GM23338 (cell line): ENCODE measurements around the gene HMCN2. TPM values are rescaled to one million over a fixed set of nuclear protein-coding genes. Genes with fewer than 3 reads are reported as not detected.

Experiments used
- ATAC-seq: fragments of 200-7000 bp; cut with Tn5 transposase; 3 replicates; pipeline ENCODE4 v1.9.1; 2020
- DNase-seq: peaks from one replicate; pipeline ENCODE4 v3.0.0-alpha.2; 2015; ENCODE audit warnings: low spot score
- H2AFZ ChIP-seq: fragments of 200-600 bp; sonication (generic); 2 replicates; pipeline ENCODE4 v1.8.0; 2016; ENCODE audit warnings: antibody characterized with exemption, mild to moderate bottlenecking, moderate library complexity
- H3F3A ChIP-seq: fragments of 200-600 bp; sonication (generic); replicated peaks from 2 replicates; pipeline ENCODE4 v1.8.0; 2017; ENCODE audit warnings: antibody characterized with exemption, mixed run types, low read depth
- H3K27ac ChIP-seq: fragments of 200-600 bp; sonication (generic); 2 replicates; pipeline ENCODE4 v1.6.1; 2016; ENCODE audit warnings: low read depth
- H3K27me3 ChIP-seq: fragments of 200-600 bp; sonication (generic); 2 replicates; pipeline ENCODE4 v1.8.0; 2016; ENCODE audit warnings: mild to moderate bottlenecking, mixed run types, moderate library complexity; ENCODE audit not compliant: insufficient read depth
- H3K36me3 ChIP-seq: fragments of 200-600 bp; sonication (generic); 2 replicates; pipeline ENCODE4 v1.8.0; 2016; ENCODE audit warnings: mild to moderate bottlenecking; ENCODE audit not compliant: insufficient read depth
- H3K4me1 ChIP-seq: fragments of 200-600 bp; sonication (generic); 2 replicates; pipeline ENCODE4 v1.8.0; 2016; ENCODE audit warnings: mild to moderate bottlenecking, moderate library complexity; ENCODE audit not compliant: insufficient read depth
- H3K4me2 ChIP-seq: fragments of 200-600 bp; sonication (generic); 2 replicates; pipeline ENCODE4 v1.7.1; 2017; ENCODE audit warnings: mixed run types
- H3K4me3 ChIP-seq: fragments of 200-600 bp; sonication (generic); 2 replicates; pipeline ENCODE4 v1.6.1; 2016; ENCODE audit warnings: mixed run types
- H3K79me2 ChIP-seq: fragments of 200-600 bp; sonication (generic); replicated peaks from 2 replicates; pipeline ENCODE4 v1.8.0; 2017; ENCODE audit warnings: mild to moderate bottlenecking; ENCODE audit not compliant: insufficient read depth
- H3K9me2 ChIP-seq: fragments of 200-600 bp; sonication (generic); 2 replicates; pipeline ENCODE4 v1.8.0; 2017; ENCODE audit not compliant: insufficient read depth
- H4K20me1 ChIP-seq: fragments of 200-600 bp; sonication (generic); replicated peaks from 2 replicates; pipeline ENCODE4 v1.8.0; 2017; ENCODE audit warnings: mild to moderate bottlenecking; ENCODE audit not compliant: insufficient read depth
- H3K27ac Mint-ChIP-seq: 2 replicates; pipeline ENCODE4 v1.8.0; 2020; ENCODE audit warnings: inconsistent platforms, mild to moderate bottlenecking, moderate library complexity, mixed read lengths
- H3K27me3 Mint-ChIP-seq: 3 replicates; pipeline ENCODE4 v1.8.0; 2022; ENCODE audit warnings: low read depth, mild to moderate bottlenecking, moderate library complexity, mixed read lengths, inconsistent platforms; ENCODE audit not compliant: insufficient read depth, poor library complexity
- H3K36me3 Mint-ChIP-seq: 3 replicates; pipeline ENCODE4 v1.8.0; 2021; ENCODE audit warnings: low read depth, mild to moderate bottlenecking, inconsistent platforms, moderate library complexity, mixed read lengths
- H3K4me1 Mint-ChIP-seq: 3 replicates; pipeline ENCODE4 v1.8.0; 2020; ENCODE audit warnings: mild to moderate bottlenecking, inconsistent platforms, mixed read lengths
- H3K4me3 Mint-ChIP-seq: 3 replicates; pipeline ENCODE4 v1.8.0; 2021; ENCODE audit warnings: moderate library complexity, mild to moderate bottlenecking, inconsistent platforms, mixed read lengths
- H3K9me3 Mint-ChIP-seq: 3 replicates; pipeline ENCODE4 v1.8.0; 2020; ENCODE audit warnings: moderate library complexity, mild to moderate bottlenecking, inconsistent platforms, mixed read lengths
- CREB1 ChIP-seq: fragments of 250-450 bp; sonication (Bioruptor Pico); IDR thresholded peaks from 2 replicates; pipeline ENCODE4 v1.5.0; 2020; ENCODE audit warnings: low read depth, mild to moderate bottlenecking, moderate library complexity
- EZH2 ChIP-seq: fragments of 200-600 bp; sonication (generic); IDR thresholded peaks from one replicate; pipeline ENCODE4 v1.8.0; 2017; ENCODE audit warnings: antibody characterized with exemption, mild to moderate bottlenecking, low read depth; ENCODE audit not compliant: unreplicated experiment
- EZH2phosphoT487 ChIP-seq: fragments of 200-600 bp; sonication (generic); IDR thresholded peaks from one replicate; pipeline ENCODE4 v1.8.1; 2018; ENCODE audit warnings: antibody characterized with exemption; ENCODE audit not compliant: unreplicated experiment
- JUNB ChIP-seq: IDR thresholded peaks from one replicate; pipeline ENCODE4 v1.6.1; 2016; ENCODE audit warnings: antibody characterized with exemption; ENCODE audit not compliant: unreplicated experiment
- NANOG ChIP-seq: IDR thresholded peaks from 2 replicates; pipeline ENCODE4 v1.6.1; 2016; ENCODE audit warnings: antibody characterized with exemption, borderline replicate concordance
- POLR2AphosphoS5 ChIP-seq: IDR thresholded peaks from 2 replicates; pipeline ENCODE4 v1.6.1; 2016; ENCODE audit warnings: antibody characterized with exemption, low read depth
- STAT1 ChIP-seq: IDR thresholded peaks from one replicate; pipeline ENCODE4 v1.6.1; 2016; ENCODE audit warnings: antibody characterized with exemption; ENCODE audit not compliant: unreplicated experiment
- ZNF114 ChIP-seq: fragments of 250-450 bp; sonication (Bioruptor Pico); IDR thresholded peaks from 2 replicates; pipeline ENCODE4 v1.5.0; 2020; ENCODE audit warnings: mild to moderate bottlenecking, moderate library complexity
- ZNF331 ChIP-seq: fragments of 250-450 bp; sonication (Bioruptor Pico); IDR thresholded peaks from 2 replicates; pipeline ENCODE4 v1.5.0; 2020; ENCODE audit warnings: low read depth, mild to moderate bottlenecking, moderate library complexity
- ZNF462 ChIP-seq: fragments of 250-450 bp; sonication (Bioruptor Pico); IDR thresholded peaks from 2 replicates; pipeline ENCODE4 v1.5.0; 2020; ENCODE audit warnings: mild to moderate bottlenecking, moderate library complexity
- polyA plus RNA-seq: library from polyadenylated mRNA; unstranded; fragments of >200 nt; fragmentation: Nextera tagmentation; extraction: Ambion mirVana; gene quantifications from 2 replicates; pipeline ENCODE4 v1.2.1, GENCODE V29; 2016
- total RNA-seq: library from RNA; depleted of rRNA; stranded (reverse); fragments of >200 nt; shearing (Covaris generic); gene quantifications from 2 replicates; pipeline ENCODE4 v1.2.3, GENCODE V29; 2014
- TF ChIP-seq, protein P1 (sequence below): IDR thresholded peaks from 2 replicates; pipeline ENCODE4 v1.6.1; 2016; ENCODE audit warnings: antibody characterized with exemption
- TF ChIP-seq, protein P2 (sequence below), 2 experiments: fragments of 200-600 bp in 1 of 2; sonication (generic) in 1 of 2; conservative IDR thresholded peaks; 2 replicates each; pipeline versions ENCODE4 v1.5.1 to v1.6.1; 2016 to 2017; ENCODE audit warnings: antibody characterized with exemption in 2 of 2, low read depth in 2 of 2, mild to moderate bottlenecking in 2 of 2, moderate library complexity in 1 of 2
- TF ChIP-seq, protein P3 (sequence below): IDR thresholded peaks from one replicate; pipeline ENCODE4 v1.6.1; 2018; ENCODE audit warnings: antibody characterized with exemption; ENCODE audit not compliant: unreplicated experiment

HMCN2 gene
- total and polyA plus RNA-seq, 2 experiments from 2014 or later, result 1.3 to 4.7 TPM

GRCh38 chr9:130345897-130346385, 80.4 kb downstream of the HMCN2 start:
- H3K27me3 Mint-ChIP-seq, result no peaks in the 10 kb centered on the region
- H3K4me2 ChIP-seq, result no peak overlapping the region
- H3F3A ChIP-seq, result peaks cover 10% of the 10 kb centered on the region; the same call in 1 of the 2 replicates
- H3K4me1 Mint-ChIP-seq, result peaks cover 8% of the 10 kb centered on the region; the same call in 1 of the 3 replicates
- H3K9me3 Mint-ChIP-seq, result no peaks in the 10 kb centered on the region
- no peaks in the 10 kb centered on the region for H3K36me3 ChIP-seq
- no peak overlapping the region for H3K27ac ChIP-seq
- H3K79me2 ChIP-seq, result no peaks in the 10 kb centered on the region
- H3K27me3 ChIP-seq, result no peaks in the 10 kb centered on the region
- no peak overlapping the region for H3K27ac Mint-ChIP-seq
- no peak overlapping the region for H2AFZ ChIP-seq
- H3K4me3 Mint-ChIP-seq, result no peak overlapping the region
- ATAC-seq (no peak; the same call in 1 of the 3 replicates), DNase-seq (no peak)
- H3K36me3 Mint-ChIP-seq, result no peaks in the 10 kb centered on the region
- no peaks in the 10 kb centered on the region for H3K4me1 ChIP-seq
- H3K9me2 ChIP-seq, result no peaks in the 10 kb centered on the region
- no peaks in the 10 kb centered on the region for H4K20me1 ChIP-seq
- H3K4me3 ChIP-seq, result no peak overlapping the region
- TF ChIP-seq STAT1 (no peak), ZNF462 (CRISPR knock-in tag) (no peak), CREB1 (no peak), ZNF331 (CRISPR knock-in tag) (no peak), EZH2 (no peak), EZH2phosphoT487 (no peak), POLR2AphosphoS5 (no peak), JUNB (no peak), NANOG (no peak), ZNF114 (CRISPR knock-in tag) (no peak)
- TF ChIP-seq, protein P1, sequence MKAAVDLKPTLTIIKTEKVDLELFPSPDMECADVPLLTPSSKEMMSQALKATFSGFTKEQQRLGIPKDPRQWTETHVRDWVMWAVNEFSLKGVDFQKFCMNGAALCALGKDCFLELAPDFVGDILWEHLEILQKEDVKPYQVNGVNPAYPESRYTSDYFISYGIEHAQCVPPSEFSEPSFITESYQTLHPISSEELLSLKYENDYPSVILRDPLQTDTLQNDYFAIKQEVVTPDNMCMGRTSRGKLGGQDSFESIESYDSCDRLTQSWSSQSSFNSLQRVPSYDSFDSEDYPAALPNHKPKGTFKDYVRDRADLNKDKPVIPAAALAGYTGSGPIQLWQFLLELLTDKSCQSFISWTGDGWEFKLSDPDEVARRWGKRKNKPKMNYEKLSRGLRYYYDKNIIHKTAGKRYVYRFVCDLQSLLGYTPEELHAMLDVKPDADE, result no peak
- TF ChIP-seq, protein P2, sequence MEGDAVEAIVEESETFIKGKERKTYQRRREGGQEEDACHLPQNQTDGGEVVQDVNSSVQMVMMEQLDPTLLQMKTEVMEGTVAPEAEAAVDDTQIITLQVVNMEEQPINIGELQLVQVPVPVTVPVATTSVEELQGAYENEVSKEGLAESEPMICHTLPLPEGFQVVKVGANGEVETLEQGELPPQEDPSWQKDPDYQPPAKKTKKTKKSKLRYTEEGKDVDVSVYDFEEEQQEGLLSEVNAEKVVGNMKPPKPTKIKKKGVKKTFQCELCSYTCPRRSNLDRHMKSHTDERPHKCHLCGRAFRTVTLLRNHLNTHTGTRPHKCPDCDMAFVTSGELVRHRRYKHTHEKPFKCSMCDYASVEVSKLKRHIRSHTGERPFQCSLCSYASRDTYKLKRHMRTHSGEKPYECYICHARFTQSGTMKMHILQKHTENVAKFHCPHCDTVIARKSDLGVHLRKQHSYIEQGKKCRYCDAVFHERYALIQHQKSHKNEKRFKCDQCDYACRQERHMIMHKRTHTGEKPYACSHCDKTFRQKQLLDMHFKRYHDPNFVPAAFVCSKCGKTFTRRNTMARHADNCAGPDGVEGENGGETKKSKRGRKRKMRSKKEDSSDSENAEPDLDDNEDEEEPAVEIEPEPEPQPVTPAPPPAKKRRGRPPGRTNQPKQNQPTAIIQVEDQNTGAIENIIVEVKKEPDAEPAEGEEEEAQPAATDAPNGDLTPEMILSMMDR (conservative IDR thresholded peaks at IDR 0.05; ENCODE audit: low read depth in 2 of 2), result no peak
- TF ChIP-seq, protein P3, sequence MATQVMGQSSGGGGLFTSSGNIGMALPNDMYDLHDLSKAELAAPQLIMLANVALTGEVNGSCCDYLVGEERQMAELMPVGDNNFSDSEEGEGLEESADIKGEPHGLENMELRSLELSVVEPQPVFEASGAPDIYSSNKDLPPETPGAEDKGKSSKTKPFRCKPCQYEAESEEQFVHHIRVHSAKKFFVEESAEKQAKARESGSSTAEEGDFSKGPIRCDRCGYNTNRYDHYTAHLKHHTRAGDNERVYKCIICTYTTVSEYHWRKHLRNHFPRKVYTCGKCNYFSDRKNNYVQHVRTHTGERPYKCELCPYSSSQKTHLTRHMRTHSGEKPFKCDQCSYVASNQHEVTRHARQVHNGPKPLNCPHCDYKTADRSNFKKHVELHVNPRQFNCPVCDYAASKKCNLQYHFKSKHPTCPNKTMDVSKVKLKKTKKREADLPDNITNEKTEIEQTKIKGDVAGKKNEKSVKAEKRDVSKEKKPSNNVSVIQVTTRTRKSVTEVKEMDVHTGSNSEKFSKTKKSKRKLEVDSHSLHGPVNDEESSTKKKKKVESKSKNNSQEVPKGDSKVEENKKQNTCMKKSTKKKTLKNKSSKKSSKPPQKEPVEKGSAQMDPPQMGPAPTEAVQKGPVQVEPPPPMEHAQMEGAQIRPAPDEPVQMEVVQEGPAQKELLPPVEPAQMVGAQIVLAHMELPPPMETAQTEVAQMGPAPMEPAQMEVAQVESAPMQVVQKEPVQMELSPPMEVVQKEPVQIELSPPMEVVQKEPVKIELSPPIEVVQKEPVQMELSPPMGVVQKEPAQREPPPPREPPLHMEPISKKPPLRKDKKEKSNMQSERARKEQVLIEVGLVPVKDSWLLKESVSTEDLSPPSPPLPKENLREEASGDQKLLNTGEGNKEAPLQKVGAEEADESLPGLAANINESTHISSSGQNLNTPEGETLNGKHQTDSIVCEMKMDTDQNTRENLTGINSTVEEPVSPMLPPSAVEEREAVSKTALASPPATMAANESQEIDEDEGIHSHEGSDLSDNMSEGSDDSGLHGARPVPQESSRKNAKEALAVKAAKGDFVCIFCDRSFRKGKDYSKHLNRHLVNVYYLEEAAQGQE, result no peak
